H9 (cell line): ENCODE results near the gene AFAP1. TPM values are rescaled to one million over a fixed set of nuclear protein-coding genes. Genes with fewer than 3 reads are reported as not detected.

Source experiments
- DNase-seq: peaks from one replicate; pipeline ENCODE4 v3.0.0-alpha.2; 2017
- H2AFZ ChIP-seq: one replicate; pipeline ENCODE4 v1.6.1; 2013; ENCODE audit warnings: mild to moderate bottlenecking, low read length, control low read depth, moderate library complexity
- H2AK5ac ChIP-seq: 2 replicates; pipeline ENCODE4 v1.6.1; 2013; ENCODE audit warnings: low read length, control low read depth, mixed read lengths; ENCODE audit not compliant: insufficient read length
- H2BK120ac ChIP-seq: one replicate; pipeline ENCODE4 v1.6.1; 2013; ENCODE audit warnings: low read depth, mild to moderate bottlenecking, low read length, control low read depth, inconsistent platforms; ENCODE audit not compliant: poor library complexity, severe bottlenecking
- H2BK12ac ChIP-seq: 2 replicates; pipeline ENCODE4 v1.6.1; 2013; ENCODE audit warnings: low read length, control low read depth, mixed read lengths, low read depth; ENCODE audit not compliant: insufficient read length
- H2BK15ac ChIP-seq: 2 replicates; pipeline ENCODE4 v1.6.1; 2013; ENCODE audit warnings: low read depth, low read length, control low read depth
- H2BK20ac ChIP-seq: one replicate; pipeline ENCODE4 v1.6.1; 2013; ENCODE audit warnings: low read depth, mild to moderate bottlenecking, low read length, control low read depth, inconsistent platforms; ENCODE audit not compliant: poor library complexity, severe bottlenecking
- H2BK5ac ChIP-seq: 2 replicates; pipeline ENCODE4 v1.6.1; 2013; ENCODE audit warnings: low read length, control low read depth, mixed read lengths; ENCODE audit not compliant: insufficient read length
- H3K14ac ChIP-seq: 2 replicates; pipeline ENCODE4 v1.6.1; 2013; ENCODE audit warnings: low read length, control low read depth; ENCODE audit not compliant: insufficient read depth
- H3K18ac ChIP-seq: 2 replicates; pipeline ENCODE4 v1.6.1; 2013; ENCODE audit warnings: low read depth, mild to moderate bottlenecking, mixed read lengths, low read length, control low read depth; ENCODE audit not compliant: insufficient read length
- H3K23ac ChIP-seq: 2 replicates; pipeline ENCODE4 v1.6.1; 2013; ENCODE audit warnings: low read length, control low read depth, mixed read lengths, low read depth; ENCODE audit not compliant: insufficient read length
- H3K23me2 ChIP-seq: 2 replicates; pipeline ENCODE4 v1.6.1; 2013; ENCODE audit warnings: low read depth, mild to moderate bottlenecking, mixed read lengths, low read length, control low read depth; ENCODE audit not compliant: insufficient read length, poor library complexity, severe bottlenecking
- H3K27ac ChIP-seq: 2 replicates; pipeline ENCODE4 v1.5.1; 2013; ENCODE audit warnings: low read length, control low read depth, mixed read lengths, low read depth; ENCODE audit not compliant: insufficient read length
- H3K27me3 ChIP-seq: 2 replicates; pipeline ENCODE4 v1.6.1; 2013; ENCODE audit warnings: low read length, control low read depth, inconsistent platforms; ENCODE audit not compliant: insufficient read depth
- H3K4ac ChIP-seq: 2 replicates; pipeline ENCODE4 v1.6.1; 2013; ENCODE audit warnings: low read depth, mild to moderate bottlenecking, control low read depth, inconsistent platforms, low read length, moderate library complexity
- H3K4me1 ChIP-seq: 2 replicates; pipeline ENCODE4 v1.6.1; 2013; ENCODE audit warnings: low read length, control low read depth, inconsistent platforms; ENCODE audit not compliant: insufficient read depth
- H3K4me2 ChIP-seq: 2 replicates; pipeline ENCODE4 v1.6.1; 2013; ENCODE audit warnings: low read length, control low read depth, mixed read lengths; ENCODE audit not compliant: insufficient read length, insufficient read depth
- H3K56ac ChIP-seq: 2 replicates; pipeline ENCODE4 v1.6.1; 2013; ENCODE audit warnings: low read depth, mild to moderate bottlenecking, mixed read lengths, low read length, control low read depth; ENCODE audit not compliant: insufficient read length
- H3K79me1 ChIP-seq: 2 replicates; pipeline ENCODE4 v1.6.1; 2013; ENCODE audit warnings: low read depth, mild to moderate bottlenecking, moderate library complexity, low read length, control low read depth, inconsistent platforms; ENCODE audit not compliant: insufficient read depth, poor library complexity, severe bottlenecking
- H3K79me2 ChIP-seq: 2 replicates; pipeline ENCODE4 v1.6.1; 2013; ENCODE audit warnings: low read length, control low read depth, inconsistent platforms; ENCODE audit not compliant: insufficient read depth
- H3K9ac ChIP-seq: 2 replicates; pipeline ENCODE4 v1.6.1; 2013; ENCODE audit warnings: low read length, control low read depth, mixed read lengths; ENCODE audit not compliant: insufficient read length; ENCODE audit errors: extremely low read depth
- H3K9me3 ChIP-seq: one replicate; pipeline ENCODE4 v1.6.1; 2013; ENCODE audit warnings: low read depth, low read length, inconsistent platforms; ENCODE audit not compliant: control insufficient read depth
- H3T11ph ChIP-seq: one replicate; pipeline ENCODE4 v1.6.1; 2013; ENCODE audit warnings: mild to moderate bottlenecking, low read length, control low read depth, inconsistent platforms
- H4K20me1 ChIP-seq: one replicate; pipeline ENCODE4 v1.6.1; 2013; ENCODE audit not compliant: control insufficient read depth, insufficient read length, insufficient read depth
- H4K5ac ChIP-seq: 2 replicates; pipeline ENCODE4 v1.6.1; 2013; ENCODE audit warnings: low read depth, mild to moderate bottlenecking, mixed read lengths, low read length, control low read depth; ENCODE audit not compliant: insufficient read length
- H4K8ac ChIP-seq: replicated peaks from 2 replicates; pipeline ENCODE4 v1.6.1; 2013; ENCODE audit warnings: low read length, control low read depth, mixed read lengths, low read depth; ENCODE audit not compliant: insufficient read length
- H4K91ac ChIP-seq: 2 replicates; pipeline ENCODE4 v1.6.1; 2013; ENCODE audit warnings: low read depth, mild to moderate bottlenecking, moderate library complexity, mixed read lengths, low read length, control low read depth; ENCODE audit not compliant: insufficient read length
- H3K27ac Mint-ChIP-seq, 3 experiments: 2 replicates in 2 of 3; 3 replicates in 1 of 3; pipeline ENCODE4 v1.8.0; 2020 to 2021; ENCODE audit warnings: mixed read lengths in 3 of 3, mild to moderate bottlenecking in 1 of 3, moderate library complexity in 1 of 3
- H3K27me3 Mint-ChIP-seq: 2 replicates; pipeline ENCODE4 v1.8.0; 2021; ENCODE audit warnings: low read depth, mild to moderate bottlenecking, moderate library complexity, mixed read lengths
- H3K36me3 Mint-ChIP-seq, 3 experiments: 2 replicates in 2 of 3; 3 replicates in 1 of 3; pipeline ENCODE4 v1.8.0; 2020 to 2021; ENCODE audit warnings: low read depth in 3 of 3, mixed read lengths in 3 of 3; ENCODE audit not compliant: insufficient read depth in 1 of 3
- H3K4me1 Mint-ChIP-seq, 2 experiments: 2 replicates each; pipeline ENCODE4 v1.8.0; 2020; ENCODE audit warnings: mixed read lengths in 2 of 2
- H3K4me3 Mint-ChIP-seq, 2 experiments: 2 replicates in 1 of 2; 3 replicates in 1 of 2; pipeline ENCODE4 v1.8.0; 2020 to 2021; ENCODE audit warnings: mild to moderate bottlenecking in 2 of 2, mixed read lengths in 2 of 2, moderate library complexity in 1 of 2
- H3K9me3 Mint-ChIP-seq, 2 experiments: 2 replicates in 1 of 2; 3 replicates in 1 of 2; pipeline ENCODE4 v1.8.0; 2020; ENCODE audit warnings: mild to moderate bottlenecking in 2 of 2, mixed read lengths in 2 of 2, moderate library complexity in 1 of 2
- CTCF ChIP-seq: fragments of 200-600 bp; sonication (generic); conservative IDR thresholded peaks from 3 replicates; pipeline ENCODE4 v1.8.0; 2021; ENCODE audit warnings: antibody characterized with exemption, mild to moderate bottlenecking
- WGBS: extraction: QIAGEN DNeasy Blood & Tissue Kit; methylation state at CpG from one replicate; pipeline ENCODE4 v1.1.7; 2013; ENCODE audit warnings: missing lambda C conversion rate, low lambda C conversion rate, mixed read lengths; ENCODE audit not compliant: insufficient read length; ENCODE audit errors: extremely low coverage; 5-methylcytosine and 5-hydroxymethylcytosine counted together
- total RNA-seq: library from RNA; stranded (reverse); gene quantifications from 2 replicates; pipeline ENCODE4 v1.2.1, GENCODE V29; 2021

AFAP1 gene
- total RNA-seq, 1 experiment from 2014 or later: 6.5 TPM

GRCh38 chr4:7984286-7984925 lies 44.7 kb upstream of the AFAP1 start:
- Histone ChIP-seq H3K23ac (no peak overlapping the region), H3K9ac (no peak overlapping the region), H3K4me1 (peaks cover 5% of the 10 kb centered on the region; the same call in 1 of the 2 replicates), H3K79me2 (no peaks in the 10 kb centered on the region), H2BK20ac (no peak overlapping the region), H3K79me1 (no peaks in the 10 kb centered on the region), H3K18ac (peak overlapping the region; percentile 21), H3K27ac (no peak overlapping the region), H4K91ac (no peak overlapping the region), H2AK5ac (no peak overlapping the region), H2BK15ac (no peak overlapping the region), H3K4me2 (no peak overlapping the region), H3K4ac (no peak overlapping the region), H3K9me3 (no peaks in the 10 kb centered on the region), H3K14ac (no peak overlapping the region), H2BK120ac (no peak overlapping the region), H2BK12ac (no peak overlapping the region), H4K5ac (no peak overlapping the region), H3K23me2 (no peaks in the 10 kb centered on the region), H2AFZ (no peak overlapping the region), H3K27me3 (no peaks in the 10 kb centered on the region), H4K8ac (no peak overlapping the region), H4K20me1 (no peaks in the 10 kb centered on the region), H3T11ph (no peak overlapping the region), H3K56ac (no peak overlapping the region), H2BK5ac (no peak overlapping the region)
- WGBS: no CpG with 5 or more reads among the region's 31 CpGs
- Mint-ChIP-seq H3K4me3 (no peak overlapping the region), H3K4me1 (peaks cover 14 to 17% of the 10 kb centered on the region in 2 experiments), H3K9me3 (peaks cover 0 to 5% of the 10 kb centered on the region in 2 experiments; a peak in 3 of 5 replicates), H3K36me3 (peaks cover 0 to 4% (median 3%) of the 10 kb centered on the region in 3 experiments; a peak in 2 of 7 replicates), H3K27ac (no peak overlapping the region; a peak in 1 of 7 replicates), H3K27me3 (no peaks in the 10 kb centered on the region)
- TF ChIP-seq CTCF: no peak
- no peak for DNase-seq
